ENCODE measurements around the gene RHBDD3. TPM values are rescaled to one million over a fixed set of nuclear protein-coding genes. Genes with fewer than 3 reads are reported as not detected.
A peak's percentile ranks its signal among the peaks of the same experiment; 100 is the strongest.

The RHBDD3 gene
- total and polyA plus RNA-seq, 2 of the 4 experiments (the other 2 are of a cell fraction): 5.7 to 21.5 TPM

DNA sequence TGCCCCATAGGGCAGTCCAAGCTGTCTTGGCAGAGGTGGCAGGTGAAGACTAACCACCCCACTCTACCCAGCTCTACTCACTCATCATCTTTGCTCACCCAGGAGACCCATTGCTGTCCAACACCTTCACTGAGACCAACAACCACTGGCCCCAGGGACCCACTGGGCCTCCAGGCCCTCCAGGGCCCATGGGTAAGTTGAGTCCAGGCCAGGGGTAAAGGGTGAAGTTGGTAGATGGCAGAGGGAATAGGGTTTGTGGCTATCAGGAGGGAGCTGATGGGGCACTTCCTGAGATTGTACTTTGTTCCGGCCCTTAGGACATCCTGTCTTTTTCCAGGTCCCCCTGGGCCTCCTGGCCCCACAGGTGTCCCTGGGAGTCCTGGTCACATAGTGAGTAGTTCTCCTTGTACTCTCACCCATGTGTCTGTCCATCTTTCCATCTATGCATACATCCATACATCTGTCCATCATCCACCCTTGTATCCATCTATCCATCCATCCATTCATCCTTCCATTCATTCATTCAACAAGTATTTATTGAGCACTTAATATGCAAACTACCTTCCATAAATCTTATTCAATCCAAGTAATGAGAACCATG lies 34.4 kb downstream of the RHBDD3 start:
- Histone ChIP-seq H3K4me2 (ENCODE audit: low read depth, low read length) (no peak overlapping the region), H4K20me1 (ENCODE audit: insufficient read depth, low read length) (no peaks in the 10 kb centered on the region), H3K18ac (ENCODE audit: low read depth, low read length) (no peak overlapping the region), H2AFZ (replicated peaks; ENCODE audit: low read length, poor library complexity) (peak overlapping the region; percentile 32), H3K23ac (ENCODE audit: low read depth, low read length) (no peak overlapping the region), H3K9me1 (ENCODE audit: insufficient read depth, low read length) (no peaks in the 10 kb centered on the region), H3K27ac (ENCODE audit: insufficient read depth, low read length) (no peak overlapping the region), H3K9me3 (ENCODE audit: control insufficient read depth, insufficient read depth, low read length) (peaks cover 2% of the 10 kb centered on the region; the same call in 1 of the 2 replicates), H2AK9ac (replicated peaks; ENCODE audit: low read depth, low read length, poor library complexity) (no peak overlapping the region), H3K4me1 (ENCODE audit: control insufficient read depth, insufficient read depth, low read length) (no peaks in the 10 kb centered on the region), H3K4me3 (ENCODE audit: insufficient read depth, low read depth, low read length) (no peak overlapping the region), H3K9ac (ENCODE audit: low read depth, low read length) (no peak overlapping the region), H2BK5ac (ENCODE audit: low read depth, low read length, poor library complexity, severe bottlenecking) (no peak overlapping the region), H2BK15ac (ENCODE audit: low read depth, low read length) (no peak overlapping the region), H4K5ac (ENCODE audit: low read depth, low read length) (no peak overlapping the region), H4K91ac (ENCODE audit: insufficient read depth, low read depth, low read length) (no peak overlapping the region), H2AK5ac (ENCODE audit: low read depth, low read length) (no peak overlapping the region), H2BK120ac (ENCODE audit: low read depth, low read length) (no peak overlapping the region), H4K8ac (ENCODE audit: low read depth in 2 of 2, low read length in 2 of 2) (no peak overlapping the region), H3K56ac (ENCODE audit: extremely low read depth, insufficient read depth, low read length) (no peak overlapping the region), H3K14ac (replicated peaks; ENCODE audit: low read depth, low read length) (no peak overlapping the region), H3K79me1 (ENCODE audit: low read depth in 1 of 2, low read length in 2 of 2) (no peaks in the 10 kb centered on the region), H3K4ac (ENCODE audit: low read depth, low read length) (no peak overlapping the region), H3K36me3 (ENCODE audit: control insufficient read depth, insufficient read depth, low read length) (no peaks in the 10 kb centered on the region), H2BK20ac (ENCODE audit: low read depth, low read length) (no peak overlapping the region), H3K27me3 (ENCODE audit: control insufficient read depth, insufficient read depth, low read length) (peaks cover 2% of the 10 kb centered on the region; the same call in 1 of the 2 replicates)
- no CpG with 5 or more reads among the region's 1 CpG for WGBS, 2 experiments (ENCODE audit: extremely low coverage in 2 of 2, insufficient read length in 1 of 2)
- DNase-seq (no peak), ATAC-seq (ENCODE audit: low read depth) (no peak)
- ChIA-PET POLR2A (ENCODE audit: unreplicated experiment) (no interaction called here), CTCF (interaction anchor here (1.3 kb wide), 1 partner anchor 30 kb away, joined by 3 read pairs; no protein-coding TSS in a partner anchor)
- no TSS peak for BruUV-seq (replicated peaks)
- in situ Hi-C loops (cut with MboI; ENCODE audit: low sequenced_read_pairs): loop anchor here (25.0 kb wide), 1 partner anchor 621 kb away; no protein-coding TSS in a partner anchor
- dilution Hi-C loops (cut with HindIII; ENCODE audit: low sequenced_read_pairs, unreplicated experiment): no loop called here
- TF ChIP-seq CHD1 (IDR thresholded peaks at IDR 0.05; ENCODE audit: low read depth, low read length) (no peak), CTCF (conservative IDR thresholded peaks at IDR 0.05; ENCODE audit: low read depth, low read length) (no peak), POLR2A (IDR thresholded peaks at IDR 0.05; ENCODE audit: low read depth, low read length) (no peak), RFX5 (IDR thresholded peaks at IDR 0.05; ENCODE audit: low read depth, low read length) (no peak), RCOR1 (IDR thresholded peaks at IDR 0.05; ENCODE audit: insufficient replicate concordance, low read length) (no peak), NFE2L2 (IDR thresholded peaks at IDR 0.05; ENCODE audit: low read depth, low read length) (no peak), FOS (IDR thresholded peaks at IDR 0.05; ENCODE audit: low read depth, low read length) (no peak), SMC3 (IDR thresholded peaks at IDR 0.05; ENCODE audit: low read depth, low read length) (no peak), CEBPB (IDR thresholded peaks at IDR 0.05; ENCODE audit: low read depth, low read length) (no peak), MAZ (IDR thresholded peaks at IDR 0.05; ENCODE audit: borderline replicate concordance, low read depth, low read length) (no peak), RAD21 (IDR thresholded peaks at IDR 0.05; ENCODE audit: low read length) (no peak), MXI1 (IDR thresholded peaks at IDR 0.05; ENCODE audit: borderline replicate concordance, low read depth, low read length) (no peak), BHLHE40 (IDR thresholded peaks at IDR 0.05; ENCODE audit: low read depth, low read length) (no peak), USF2 (IDR thresholded peaks at IDR 0.05; ENCODE audit: low read depth, low read length) (no peak), MAFK (IDR thresholded peaks at IDR 0.05; ENCODE audit: low read depth, low read length) (no peak)
- TF ChIP-seq, protein P1, sequence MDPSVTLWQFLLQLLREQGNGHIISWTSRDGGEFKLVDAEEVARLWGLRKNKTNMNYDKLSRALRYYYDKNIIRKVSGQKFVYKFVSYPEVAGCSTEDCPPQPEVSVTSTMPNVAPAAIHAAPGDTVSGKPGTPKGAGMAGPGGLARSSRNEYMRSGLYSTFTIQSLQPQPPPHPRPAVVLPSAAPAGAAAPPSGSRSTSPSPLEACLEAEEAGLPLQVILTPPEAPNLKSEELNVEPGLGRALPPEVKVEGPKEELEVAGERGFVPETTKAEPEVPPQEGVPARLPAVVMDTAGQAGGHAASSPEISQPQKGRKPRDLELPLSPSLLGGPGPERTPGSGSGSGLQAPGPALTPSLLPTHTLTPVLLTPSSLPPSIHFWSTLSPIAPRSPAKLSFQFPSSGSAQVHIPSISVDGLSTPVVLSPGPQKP (IDR thresholded peaks at IDR 0.05; ENCODE audit: borderline replicate concordance, low read depth, low read length): no peak
- intact Hi-C loops (cut with micrococcal nuclease): no loop called here

All from IMR-90 (cell line).